ENCODE measurements around the gene ANKDD1B. TPM values are rescaled to one million over a fixed set of nuclear protein-coding genes. Genes with fewer than 3 reads are reported as not detected.

Gene ANKDD1B
- polyA plus RNA-seq, 2 of the 4 experiments (the other 2 are of a cell fraction): 0.09 to 0.14 TPM

GRCh38 chr5:75681125-75681830 is 70.0 kb downstream of the ANKDD1B start:
- TF ChIP-seq, protein P1, sequence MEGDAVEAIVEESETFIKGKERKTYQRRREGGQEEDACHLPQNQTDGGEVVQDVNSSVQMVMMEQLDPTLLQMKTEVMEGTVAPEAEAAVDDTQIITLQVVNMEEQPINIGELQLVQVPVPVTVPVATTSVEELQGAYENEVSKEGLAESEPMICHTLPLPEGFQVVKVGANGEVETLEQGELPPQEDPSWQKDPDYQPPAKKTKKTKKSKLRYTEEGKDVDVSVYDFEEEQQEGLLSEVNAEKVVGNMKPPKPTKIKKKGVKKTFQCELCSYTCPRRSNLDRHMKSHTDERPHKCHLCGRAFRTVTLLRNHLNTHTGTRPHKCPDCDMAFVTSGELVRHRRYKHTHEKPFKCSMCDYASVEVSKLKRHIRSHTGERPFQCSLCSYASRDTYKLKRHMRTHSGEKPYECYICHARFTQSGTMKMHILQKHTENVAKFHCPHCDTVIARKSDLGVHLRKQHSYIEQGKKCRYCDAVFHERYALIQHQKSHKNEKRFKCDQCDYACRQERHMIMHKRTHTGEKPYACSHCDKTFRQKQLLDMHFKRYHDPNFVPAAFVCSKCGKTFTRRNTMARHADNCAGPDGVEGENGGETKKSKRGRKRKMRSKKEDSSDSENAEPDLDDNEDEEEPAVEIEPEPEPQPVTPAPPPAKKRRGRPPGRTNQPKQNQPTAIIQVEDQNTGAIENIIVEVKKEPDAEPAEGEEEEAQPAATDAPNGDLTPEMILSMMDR (IDR thresholded peaks at IDR 0.05): peak; percentile 63
- no peak for TF ChIP-seq CBX2 (IDR thresholded peaks at IDR 0.05; ENCODE audit: borderline replicate concordance, low read depth)
- no peak for TF ChIP-seq HOXB5 (CRISPR knock-in tag; IDR thresholded peaks at IDR 0.05)
- TF ChIP-seq SMC3 (IDR thresholded peaks at IDR 0.05): peak; percentile 68
- peak; percentile 66 to 71 for TF ChIP-seq RAD21 (conservative IDR thresholded peaks at IDR 0.05 in 1 of 2, IDR thresholded peaks at IDR 0.05 in 1 of 2)
- TF ChIP-seq JUN (IDR thresholded peaks at IDR 0.05): no peak
- ATAC-seq: peak; percentile 66 to 68; a peak in 5 of 6 replicates
- Histone ChIP-seq H3K4me1 (peaks cover 6% of the 10 kb centered on the region; the same call in 2 of the 3 replicates), H3K4me3 (no peak overlapping the region), H3K4me2 (peak overlapping the region; percentile 61), H3K27ac (no peak overlapping the region), H3K9me3 (no peaks in the 10 kb centered on the region)
- 19% methylated on average over 2 of the region's 2 CpGs for WGBS (ENCODE audit: missing lambda C conversion rate)
- CTCF ChIA-PET: interaction anchor here (0.6 to 2.6 kb wide), 22 partner anchors 9 to 631 kb away, joined by 3 to 13 read pairs (median 4); partner anchors contain the start of genes ANKRD31 and GCNT4
- POLR2A ChIA-PET: interaction anchor here (1.3 to 1.6 kb wide), 2 partner anchors 344 to 444 kb away, joined by 4 to 5 read pairs; partner anchors contain the start of genes ANKRD31 and HMGCR
- peak; percentile 90 for FAIRE-seq
- peak; percentile 19 to 31 for DNase-seq (ENCODE audit: low read depth in 1 of 2, low spot score in 1 of 2)

- Histone ChIP-seq H3K27ac (no peak overlapping the region), H3K4me3 (no peak overlapping the region), H3K4me1 (peaks cover 11% of the 10 kb centered on the region; the same call in 2 of the 3 replicates), H3K4me2 (no peak overlapping the region), H3K9me3 (no peaks in the 10 kb centered on the region)
- 95% methylated on average over 11 of the region's 11 CpGs for WGBS (ENCODE audit: missing lambda C conversion rate)
- POLR2A ChIA-PET: no interaction called here
- FAIRE-seq (no peak), DNase-seq (ENCODE audit: low read depth in 1 of 2, low spot score in 1 of 2) (no peak), ATAC-seq (no peak)
- CTCF ChIA-PET: no interaction called here
- TF ChIP-seq HOXB13 (CRISPR knock-in tag; IDR thresholded peaks at IDR 0.05; ENCODE audit: low read depth): no peak
- no peak for TF ChIP-seq EP300 (IDR thresholded peaks at IDR 0.05)
- no peak for TF ChIP-seq SREBF2 (IDR thresholded peaks at IDR 0.05)
- TF ChIP-seq, protein P2, sequence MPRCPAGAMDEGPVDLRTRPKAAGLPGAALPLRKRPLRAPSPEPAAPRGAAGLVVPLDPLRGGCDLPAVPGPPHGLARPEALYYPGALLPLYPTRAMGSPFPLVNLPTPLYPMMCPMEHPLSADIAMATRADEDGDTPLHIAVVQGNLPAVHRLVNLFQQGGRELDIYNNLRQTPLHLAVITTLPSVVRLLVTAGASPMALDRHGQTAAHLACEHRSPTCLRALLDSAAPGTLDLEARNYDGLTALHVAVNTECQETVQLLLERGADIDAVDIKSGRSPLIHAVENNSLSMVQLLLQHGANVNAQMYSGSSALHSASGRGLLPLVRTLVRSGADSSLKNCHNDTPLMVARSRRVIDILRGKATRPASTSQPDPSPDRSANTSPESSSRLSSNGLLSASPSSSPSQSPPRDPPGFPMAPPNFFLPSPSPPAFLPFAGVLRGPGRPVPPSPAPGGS (IDR thresholded peaks at IDR 0.05): no peak
- TF ChIP-seq CBX8 (IDR thresholded peaks at IDR 0.05): no peak
- TF ChIP-seq ESRRA (IDR thresholded peaks at IDR 0.05; ENCODE audit: borderline replicate concordance, low read length): no peak
- no peak for TF ChIP-seq CHD4 (IDR thresholded peaks at IDR 0.05; ENCODE audit: borderline replicate concordance)
- TF ChIP-seq, protein P3, sequence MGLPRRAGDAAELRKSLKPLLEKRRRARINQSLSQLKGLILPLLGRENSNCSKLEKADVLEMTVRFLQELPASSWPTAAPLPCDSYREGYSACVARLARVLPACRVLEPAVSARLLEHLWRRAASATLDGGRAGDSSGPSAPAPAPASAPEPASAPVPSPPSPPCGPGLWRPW (IDR thresholded peaks at IDR 0.05): no peak
Observed at GRCh38 chr5:75685141-75685540, 73.9 kb downstream of the ANKDD1B start.

DNA sequence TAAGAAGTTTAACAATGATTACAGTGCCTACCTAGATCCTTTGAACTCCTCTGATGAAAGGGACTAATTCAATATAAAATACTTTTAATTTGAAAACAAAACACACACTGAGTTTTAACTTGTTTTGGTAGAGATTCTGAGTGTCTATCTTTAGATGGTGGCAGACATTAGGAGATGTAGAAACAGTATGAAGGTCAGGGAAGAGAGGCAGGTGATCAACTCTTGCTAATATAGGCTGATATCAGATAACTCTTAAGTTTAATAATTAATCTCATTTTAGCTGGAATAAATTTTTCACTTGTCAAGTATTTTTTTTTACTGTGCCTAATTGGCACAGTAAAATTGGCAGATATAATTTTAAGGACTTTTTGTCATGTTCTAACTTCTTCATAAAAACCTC is 75.2 kb downstream of the ANKDD1B start:
- ATAC-seq (no peak), DNase-seq (ENCODE audit: low read depth in 1 of 2, low spot score in 1 of 2) (no peak), FAIRE-seq (no peak)
- Histone ChIP-seq H3K4me1 (0 out of 3 replicates have a peak, but pooled peaks cover 4% of the 10 kb centered on the region), H3K27ac (no peak overlapping the region), H3K9me3 (no peaks in the 10 kb centered on the region), H3K4me3 (no peak overlapping the region), H3K4me2 (no peak overlapping the region)
- TF ChIP-seq MAX (IDR thresholded peaks at IDR 0.05): no peak
- POLR2A ChIA-PET: no interaction called here
- CTCF ChIA-PET: interaction anchor here (0.8 kb wide), 1 partner anchor 450 kb away, joined by 3 read pairs; the partner anchor contains the start of gene ANKRD31

DNA sequence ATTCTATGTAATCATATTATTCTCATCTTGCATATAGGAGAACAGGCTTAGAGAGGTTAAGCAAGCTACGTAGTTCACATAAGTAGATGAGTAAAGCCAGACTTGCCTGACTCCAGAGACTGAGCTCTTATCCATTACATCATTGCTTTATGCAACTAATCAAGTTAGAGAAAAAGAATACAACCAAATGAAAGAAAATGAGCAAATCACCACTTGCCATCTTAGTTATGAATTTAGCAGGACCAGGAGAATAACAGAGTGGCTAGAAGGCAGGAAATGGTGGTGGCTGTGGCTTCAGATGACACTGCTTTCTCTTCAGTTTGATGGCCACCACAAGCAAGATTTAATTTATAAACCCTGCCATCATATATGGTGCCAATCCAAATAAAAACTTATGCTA is 79.4 kb downstream of the ANKDD1B start:
- Histone ChIP-seq H3K27ac (no peak overlapping the region), H3K4me1 (0 out of 3 replicates have a peak, but pooled peaks cover 4% of the 10 kb centered on the region), H3K9me3 (no peaks in the 10 kb centered on the region), H3K4me2 (no peak overlapping the region), H3K4me3 (no peak overlapping the region)
- DNase-seq (ENCODE audit: low read depth in 1 of 2, low spot score in 1 of 2): no peak
- FAIRE-seq: no peak
- ATAC-seq: no peak
- CTCF ChIA-PET: interaction anchor here (0.6 to 2.6 kb wide), 3 partner anchors 9 to 454 kb away, joined by 3 to 13 read pairs (median 4); partner anchors contain the start of gene ANKRD31
- POLR2A ChIA-PET: no interaction called here
- WGBS (ENCODE audit: missing lambda C conversion rate): 95% methylated on average over 1 of the region's 1 CpG
- TF ChIP-seq, protein P3 (IDR thresholded peaks at IDR 0.05): no peak
- no peak for TF ChIP-seq HDAC2 (IDR thresholded peaks at IDR 0.05)
- TF ChIP-seq, protein P2 (IDR thresholded peaks at IDR 0.05): no peak
- TF ChIP-seq MYC (IDR thresholded peaks at IDR 0.05; ENCODE audit: borderline replicate concordance, low read length): no peak
- TF ChIP-seq, protein P4, sequence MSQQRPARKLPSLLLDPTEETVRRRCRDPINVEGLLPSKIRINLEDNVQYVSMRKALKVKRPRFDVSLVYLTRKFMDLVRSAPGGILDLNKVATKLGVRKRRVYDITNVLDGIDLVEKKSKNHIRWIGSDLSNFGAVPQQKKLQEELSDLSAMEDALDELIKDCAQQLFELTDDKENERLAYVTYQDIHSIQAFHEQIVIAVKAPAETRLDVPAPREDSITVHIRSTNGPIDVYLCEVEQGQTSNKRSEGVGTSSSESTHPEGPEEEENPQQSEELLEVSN (IDR thresholded peaks at IDR 0.05; ENCODE audit: borderline replicate concordance, low read depth): no peak
- no peak for TF ChIP-seq CEBPB (IDR thresholded peaks at IDR 0.05)
- TF ChIP-seq ZNF302 (CRISPR knock-in tag; IDR thresholded peaks at IDR 0.05): no peak
- no peak for TF ChIP-seq FOSB (CRISPR knock-in tag; IDR thresholded peaks at IDR 0.05)
